Measurements from ENCODE around the gene TRIM7. TPM values are rescaled to one million over a fixed set of nuclear protein-coding genes. Genes with fewer than 3 reads are reported as not detected.

TRIM7 gene
- total RNA-seq, 2 experiments from 2014 or later, result 1.9 to 2.0 TPM

DNA sequence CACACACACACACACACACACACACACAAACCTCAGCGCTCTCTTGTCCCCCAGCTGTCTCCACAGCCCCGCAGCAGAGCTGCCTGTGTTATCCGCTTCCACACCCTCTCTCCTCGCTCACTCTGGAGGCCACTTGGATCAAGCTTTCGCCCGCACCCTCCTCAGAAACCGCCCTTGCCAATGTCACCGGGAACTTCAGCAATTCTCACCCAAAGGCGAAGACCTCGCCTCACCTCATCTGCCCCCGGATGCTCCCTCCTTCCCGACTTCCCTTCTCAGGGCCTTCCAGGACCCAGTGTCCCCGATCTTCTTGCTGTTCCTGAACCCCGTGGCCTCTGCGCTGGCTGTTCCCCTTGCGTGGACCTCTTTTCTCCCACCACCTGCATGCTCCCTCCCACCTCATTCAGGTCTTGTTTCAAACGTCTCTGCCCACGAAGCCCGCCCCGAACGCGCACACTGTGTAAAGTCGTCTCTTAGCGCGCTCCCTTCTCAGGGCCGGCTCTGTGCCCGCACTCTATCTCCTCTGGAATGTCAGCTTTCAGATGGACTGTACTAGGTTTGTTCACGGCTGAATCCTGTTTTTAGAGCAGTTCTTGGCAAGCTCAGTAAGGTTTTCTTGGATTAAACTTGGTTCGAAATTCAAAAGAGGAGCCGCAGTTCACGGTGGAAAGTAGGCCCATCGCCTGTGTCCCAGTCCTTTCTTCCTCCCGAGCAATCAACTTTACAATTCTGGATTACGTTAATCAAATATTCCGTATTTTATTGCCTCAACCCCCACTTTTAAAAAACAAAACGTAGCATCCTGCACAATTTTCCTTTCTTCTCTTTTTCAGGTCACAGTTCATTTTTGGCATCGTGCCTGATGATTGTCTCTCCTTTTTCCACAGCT lies 1.0 kb upstream of the TRIM7 start:
- DNase-seq, result no peak
- peak overlapping the region; percentile 81 for H3K4me3 Mint-ChIP-seq
- ChIA-PET POLR2A (interaction anchor here (1.0 to 8.0 kb wide), 13 partner anchors 9 to 1583 kb away, joined by 3 to 149 read pairs (median 6); partner anchors contain the start of genes HNRNPH1, TRIM41 and TRIM52), CTCF (interaction anchor here (1.1 to 4.1 kb wide), 10 partner anchors 11 to 38 kb away, joined by 3 to 29 read pairs (median 8); partner anchors contain the start of gene TRIM41)
- peaks cover 11% of the 10 kb centered on the region for H3K36me3 Mint-ChIP-seq (ENCODE audit: low read depth)
- peaks cover 39% of the 10 kb centered on the region for H3K27me3 Mint-ChIP-seq
- H3K9me3 Mint-ChIP-seq, result no peaks in the 10 kb centered on the region
- H3K27ac Mint-ChIP-seq, result peak overlapping the region; percentile 85
- H3K4me1 Mint-ChIP-seq, result peaks cover 37% of the 10 kb centered on the region

DNA sequence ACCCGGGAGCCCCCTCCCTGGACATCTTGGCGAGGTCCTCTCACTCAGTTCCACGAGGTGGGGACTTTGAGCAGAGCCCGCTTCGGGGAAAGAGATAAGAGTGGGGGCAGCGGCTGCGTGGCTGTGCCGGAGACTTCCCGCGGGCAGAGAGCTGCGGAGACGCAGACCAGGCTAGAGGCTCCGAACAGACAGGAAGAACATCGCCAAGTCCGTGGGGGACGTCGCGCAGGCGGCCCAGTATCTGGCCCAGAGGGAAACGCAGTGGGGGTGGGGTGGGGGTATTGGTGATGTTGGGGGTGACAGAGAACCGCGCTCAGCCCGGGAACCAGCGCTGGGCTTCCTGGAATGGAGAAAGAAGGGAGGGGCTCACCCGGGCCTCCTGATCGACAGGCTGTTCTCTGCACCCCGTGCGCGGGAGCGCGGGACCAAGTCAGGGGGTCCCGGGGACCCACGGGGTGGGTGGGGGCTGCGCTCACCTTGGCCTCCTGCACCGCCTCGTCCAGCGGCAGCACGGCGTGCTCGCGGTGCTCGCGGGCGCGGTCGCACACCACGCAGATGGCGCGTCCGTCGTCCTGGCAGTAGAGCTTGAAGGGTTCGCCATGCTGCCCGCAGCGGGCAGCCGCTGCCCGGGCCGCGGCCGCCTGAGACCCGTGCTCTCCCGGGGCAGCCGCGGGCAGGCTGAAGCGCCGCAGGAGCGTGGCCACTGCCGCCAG lies 727 bp downstream of the TRIM7 start:
- ChIA-PET POLR2A (interaction anchor here (0.9 to 8.0 kb wide), 9 partner anchors 13 to 394 kb away, joined by 3 to 149 read pairs (median 7); partner anchors contain the start of genes RACK1, TRIM41 and TRIM52), CTCF (interaction anchor here (0.7 to 4.1 kb wide), 4 partner anchors 13 to 36 kb away, joined by 3 to 29 read pairs (median 6); partner anchors contain the start of gene TRIM41)
- DNase-seq, result no peak
- H3K4me3 Mint-ChIP-seq, result peak overlapping the region; percentile 70
- no peaks in the 10 kb centered on the region for H3K9me3 Mint-ChIP-seq
- H3K27me3 Mint-ChIP-seq, result peaks cover 51% of the 10 kb centered on the region
- peaks cover 37% of the 10 kb centered on the region for H3K4me1 Mint-ChIP-seq
- H3K27ac Mint-ChIP-seq, result no peak overlapping the region
- peaks cover 11% of the 10 kb centered on the region for H3K36me3 Mint-ChIP-seq (ENCODE audit: low read depth)

DNA sequence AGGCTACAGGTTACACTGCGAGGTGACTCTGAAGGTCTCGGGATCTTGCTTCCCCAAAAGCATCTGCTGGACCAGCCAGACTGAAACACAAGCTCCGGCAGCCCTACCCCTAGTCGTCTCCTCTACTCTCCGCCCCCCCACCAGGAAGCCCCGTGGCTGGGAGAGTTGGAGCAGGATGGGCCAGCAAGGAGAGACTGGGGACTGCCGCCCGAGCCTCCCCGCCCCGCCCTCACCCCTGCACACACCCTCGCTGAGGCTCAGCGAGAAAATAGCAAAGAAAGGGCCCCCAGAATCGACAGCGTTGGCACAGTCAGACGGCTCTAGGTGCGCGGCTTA lies 1.3 kb downstream of the TRIM7 start:
- H3K9me3 Mint-ChIP-seq, result no peaks in the 10 kb centered on the region
- DNase-seq, result no peak
- POLR2A ChIA-PET, result interaction anchor here (0.8 to 8.0 kb wide), 4 partner anchors 13 to 393 kb away, joined by 3 to 149 read pairs (median 5); partner anchors contain the start of gene TRIM41
- H3K27me3 Mint-ChIP-seq, result peaks cover 52% of the 10 kb centered on the region
- peak overlapping the region; percentile 70 for H3K4me3 Mint-ChIP-seq
- CTCF ChIA-PET, result interaction anchor here (0.7 kb wide), 1 partner anchor 36 kb away, joined by 3 read pairs; no protein-coding TSS in a partner anchor
- H3K4me1 Mint-ChIP-seq, result peaks cover 37% of the 10 kb centered on the region
- no peak overlapping the region for H3K27ac Mint-ChIP-seq
- H3K36me3 Mint-ChIP-seq (ENCODE audit: low read depth), result peaks cover 11% of the 10 kb centered on the region

DNA sequence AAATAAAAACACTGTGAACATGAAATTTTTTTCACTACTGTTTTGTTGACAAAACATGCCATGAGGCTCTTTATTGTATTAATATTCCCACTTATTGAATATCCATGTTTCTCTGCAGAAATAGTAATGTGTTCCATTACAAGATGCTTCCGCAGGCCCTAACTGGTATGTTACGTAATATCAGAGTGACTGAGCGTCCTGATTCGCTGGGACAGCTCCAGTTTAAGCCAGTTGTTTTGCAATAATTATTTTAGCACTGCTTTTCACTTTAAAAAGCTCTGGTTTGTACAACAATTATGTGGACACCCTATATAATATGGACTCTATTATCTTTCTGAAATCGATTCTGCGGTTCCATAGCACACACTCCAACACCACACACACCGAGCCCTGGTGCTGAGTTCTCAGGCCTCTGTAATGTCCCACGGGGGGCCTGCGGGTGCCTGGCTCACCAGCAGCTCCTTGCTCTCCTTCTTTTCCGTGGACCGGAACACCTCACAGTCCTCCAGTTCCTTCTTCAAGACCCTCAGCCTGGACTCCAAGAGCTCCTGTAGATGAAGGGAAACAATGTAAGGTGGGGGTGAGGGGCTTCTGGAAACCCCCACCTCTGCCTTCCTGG lies 1.8 kb downstream of the TRIM7 start:
- DNase-seq, result no peak
- Mint-ChIP-seq H3K9me3 (no peaks in the 10 kb centered on the region), H3K4me1 (peaks cover 35% of the 10 kb centered on the region), H3K27me3 (peaks cover 52% of the 10 kb centered on the region), H3K4me3 (peak overlapping the region; percentile 70), H3K27ac (no peak overlapping the region), H3K36me3 (ENCODE audit: low read depth) (peaks cover 11% of the 10 kb centered on the region)
- POLR2A ChIA-PET, result interaction anchor here (0.8 to 8.0 kb wide), 4 partner anchors 10 to 30 kb away, joined by 3 to 149 read pairs (median 5); partner anchors contain the start of gene TRIM41
- CTCF ChIA-PET, result no interaction called here

DNA sequence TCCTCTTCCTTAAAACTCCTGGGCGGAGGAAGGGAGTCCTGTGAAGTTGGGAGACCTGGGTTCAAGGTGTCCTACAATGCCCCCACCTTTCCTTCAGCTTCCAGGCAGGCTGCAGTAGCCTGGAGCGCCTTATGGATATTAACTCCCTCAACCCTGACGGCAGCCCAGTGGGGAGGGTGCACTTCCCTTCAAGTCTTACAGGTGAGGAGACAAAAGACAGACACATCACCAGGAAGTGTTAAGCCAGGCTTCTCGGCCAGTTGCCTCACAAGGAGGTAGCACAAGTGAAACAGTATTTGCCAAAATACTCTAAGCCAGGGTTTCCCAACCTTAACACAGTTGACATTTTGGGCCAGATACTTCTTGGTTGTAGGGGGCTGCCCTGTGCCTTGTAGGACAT lies 4.2 kb downstream of the TRIM7 start:
- Mint-ChIP-seq H3K9me3 (no peaks in the 10 kb centered on the region), H3K36me3 (ENCODE audit: low read depth) (peaks cover 2% of the 10 kb centered on the region), H3K27me3 (peaks cover 42% of the 10 kb centered on the region), H3K27ac (no peak overlapping the region), H3K4me1 (peaks cover 13% of the 10 kb centered on the region), H3K4me3 (no peak overlapping the region)
- ChIA-PET POLR2A (interaction anchor here (3.1 to 8.0 kb wide), 2 partner anchors 10 to 12 kb away, joined by 18 to 149 read pairs; no protein-coding TSS in a partner anchor), CTCF (interaction anchor here (1.9 kb wide), 1 partner anchor 12 kb away, joined by 8 read pairs; no protein-coding TSS in a partner anchor)
- DNase-seq, result no peak

DNA sequence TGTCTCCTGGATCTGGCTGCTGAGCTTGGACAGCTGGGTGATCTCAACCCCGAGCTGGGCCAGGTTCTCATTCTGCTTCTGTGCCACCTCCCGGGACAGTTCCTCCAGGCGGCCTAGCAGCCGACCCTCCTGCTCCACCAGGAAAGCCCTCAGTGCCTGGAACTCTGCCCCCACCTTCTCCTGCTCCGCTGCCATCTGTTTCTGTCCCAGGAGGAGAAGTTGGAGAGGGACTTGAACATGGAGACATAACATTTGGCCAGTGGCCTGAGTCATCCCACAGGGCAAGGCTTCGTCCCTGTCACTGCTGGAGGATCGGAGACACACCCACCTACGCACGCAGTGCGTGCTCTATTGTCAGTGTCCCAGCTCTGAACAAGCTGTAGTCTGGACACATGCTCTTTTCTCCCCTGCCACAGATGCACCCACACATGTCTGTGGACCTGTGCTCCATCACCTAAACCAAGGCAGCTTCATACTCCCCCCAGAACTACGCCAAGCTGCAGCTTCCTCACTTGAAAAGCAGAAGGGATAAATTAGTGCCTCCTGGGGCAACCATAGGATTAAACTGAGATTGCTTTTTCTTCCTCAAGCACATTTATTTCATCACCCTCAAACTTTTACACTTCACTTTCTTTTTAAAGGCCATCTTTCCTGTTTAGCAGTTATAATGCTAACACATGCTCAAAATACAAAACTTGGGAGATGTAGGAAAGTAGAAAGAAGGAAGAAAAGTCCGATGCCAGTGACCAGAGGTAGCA lies 4.9 kb downstream of the TRIM7 start:
- H3K27me3 Mint-ChIP-seq, result peaks cover 38% of the 10 kb centered on the region
- H3K4me1 Mint-ChIP-seq, result peaks cover 8% of the 10 kb centered on the region
- H3K36me3 Mint-ChIP-seq (ENCODE audit: low read depth), result no peaks in the 10 kb centered on the region
- POLR2A ChIA-PET, result interaction anchor here (1.2 to 3.1 kb wide), 2 partner anchors 11 to 27 kb away, joined by 3 to 18 read pairs; no protein-coding TSS in a partner anchor
- CTCF ChIA-PET, result interaction anchor here (0.8 to 1.3 kb wide), 2 partner anchors 10 to 58 kb away, joined by 3 to 4 read pairs; no protein-coding TSS in a partner anchor
- H3K27ac Mint-ChIP-seq, result no peak overlapping the region
- DNase-seq, result no peak
- no peak overlapping the region for H3K4me3 Mint-ChIP-seq
- H3K9me3 Mint-ChIP-seq, result no peaks in the 10 kb centered on the region

DNA sequence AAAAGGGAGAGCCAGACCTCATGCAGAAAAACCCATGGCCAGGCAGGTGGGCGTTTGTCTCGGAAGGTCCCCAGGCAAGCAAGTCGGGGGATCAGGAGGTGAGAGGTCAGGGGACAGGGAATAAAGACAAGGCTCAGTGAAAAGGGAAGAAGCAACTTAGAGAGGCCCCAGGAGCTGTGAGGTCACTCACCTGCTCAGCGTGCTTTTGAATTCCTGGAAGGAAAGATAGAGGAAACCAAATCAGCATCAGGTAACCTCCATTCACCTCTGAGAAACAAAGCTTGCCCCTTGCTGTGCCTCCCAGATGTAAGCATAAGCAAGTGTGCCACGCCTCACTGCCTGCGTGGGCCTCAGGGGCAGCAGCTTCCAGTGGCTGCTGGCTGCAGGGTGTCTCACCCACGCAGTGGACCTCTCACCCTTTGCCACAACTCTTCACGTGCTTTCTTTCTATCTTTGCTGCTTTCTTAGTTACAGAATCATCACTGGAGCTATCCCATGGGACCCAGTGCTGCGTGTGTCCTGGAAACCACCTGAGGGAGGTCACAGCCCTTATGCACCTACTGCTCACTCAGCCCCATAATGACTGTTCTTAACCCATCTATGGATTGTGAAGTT lies 6.0 kb downstream of the TRIM7 start:
- no peaks in the 10 kb centered on the region for H3K36me3 Mint-ChIP-seq (ENCODE audit: low read depth)
- H3K27ac Mint-ChIP-seq, result no peak overlapping the region
- no peak overlapping the region for H3K4me3 Mint-ChIP-seq
- DNase-seq, result no peak
- POLR2A ChIA-PET, result interaction anchor here (1.2 to 3.1 kb wide), 3 partner anchors 10 to 26 kb away, joined by 3 to 18 read pairs (median 3); no protein-coding TSS in a partner anchor
- H3K9me3 Mint-ChIP-seq, result no peaks in the 10 kb centered on the region
- H3K4me1 Mint-ChIP-seq, result peaks cover 4% of the 10 kb centered on the region
- H3K27me3 Mint-ChIP-seq, result peaks cover 34% of the 10 kb centered on the region
- CTCF ChIA-PET, result interaction anchor here (0.8 to 1.3 kb wide), 3 partner anchors 9 to 59 kb away, joined by 3 to 4 read pairs (median 3); no protein-coding TSS in a partner anchor

DNA sequence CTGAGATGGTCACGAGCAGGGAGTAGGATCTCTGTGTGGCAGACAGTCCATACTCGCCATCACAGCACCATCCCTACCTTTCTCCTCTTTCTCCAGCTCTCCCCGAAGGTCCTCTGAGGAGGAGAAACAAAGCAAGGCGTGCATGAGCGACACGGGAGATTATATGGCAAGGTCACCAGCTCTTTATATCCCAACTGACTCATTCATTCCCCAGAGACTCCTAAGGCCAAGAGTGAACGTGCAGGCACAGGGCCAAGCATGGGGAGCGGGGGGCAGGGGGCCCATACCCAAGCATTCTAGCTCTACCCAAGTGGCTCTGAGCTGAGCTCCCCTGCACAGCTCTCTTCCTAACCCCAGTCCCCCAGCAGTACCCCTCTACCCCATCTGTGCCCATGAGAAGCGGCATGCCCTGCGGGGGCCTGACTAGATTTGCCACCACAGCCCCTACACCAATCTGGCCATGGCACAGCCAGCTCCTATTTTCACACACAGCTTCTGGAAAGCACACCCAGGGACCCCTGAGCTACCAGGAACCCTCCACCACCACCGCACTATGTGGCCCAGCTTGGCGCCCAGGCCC lies 6.8 kb downstream of the TRIM7 start:
- DNase-seq, result no peak
- Mint-ChIP-seq H3K36me3 (ENCODE audit: low read depth) (no peaks in the 10 kb centered on the region), H3K4me1 (no peaks in the 10 kb centered on the region), H3K27me3 (peaks cover 26% of the 10 kb centered on the region), H3K9me3 (no peaks in the 10 kb centered on the region), H3K27ac (no peak overlapping the region), H3K4me3 (no peak overlapping the region)
- POLR2A ChIA-PET, result interaction anchor here (1.4 to 3.1 kb wide), 2 partner anchors 9 to 24 kb away, joined by 3 to 18 read pairs; no protein-coding TSS in a partner anchor
- CTCF ChIA-PET, result no interaction called here

DNA sequence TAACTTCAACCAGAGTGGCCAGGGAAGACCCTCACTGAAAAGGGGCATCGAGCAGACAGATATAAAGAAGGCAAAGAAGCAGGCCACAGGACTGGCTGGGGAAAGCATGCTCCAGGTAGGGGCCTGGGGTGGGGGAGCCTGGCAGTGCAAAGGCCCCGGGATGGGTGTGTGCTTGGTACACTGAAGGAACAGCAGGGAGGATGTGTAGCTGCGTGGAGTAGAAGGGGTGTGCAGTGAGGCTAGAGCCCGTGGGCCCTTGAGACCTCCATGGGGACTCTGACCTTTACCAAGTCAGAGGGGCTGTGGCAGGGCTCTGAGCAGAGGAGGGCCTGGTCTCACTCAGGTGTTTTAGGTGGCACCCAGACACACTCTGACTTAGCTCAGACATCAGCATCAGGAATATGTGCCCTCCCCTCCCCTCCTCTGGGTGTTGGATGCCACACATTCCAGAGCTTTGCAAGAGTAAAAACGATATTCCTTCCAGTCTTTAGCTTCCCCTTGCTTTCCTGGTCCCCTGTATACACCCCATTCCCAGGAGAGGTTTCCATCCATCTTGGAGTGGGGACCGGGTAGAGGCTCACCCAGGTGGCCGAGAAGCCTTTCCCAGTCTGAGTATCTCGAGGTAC lies 7.6 kb downstream of the TRIM7 start:
- Mint-ChIP-seq H3K4me3 (no peak overlapping the region), H3K27me3 (peaks cover 20% of the 10 kb centered on the region), H3K36me3 (ENCODE audit: low read depth) (no peaks in the 10 kb centered on the region), H3K9me3 (no peaks in the 10 kb centered on the region), H3K4me1 (peaks cover 5% of the 10 kb centered on the region), H3K27ac (no peak overlapping the region)
- no peak for DNase-seq
- POLR2A ChIA-PET, result interaction anchor here (1.4 to 3.1 kb wide), 3 partner anchors 8 to 25 kb away, joined by 3 to 18 read pairs (median 5); no protein-coding TSS in a partner anchor
- CTCF ChIA-PET, result interaction anchor here (1.1 kb wide), 1 partner anchor 13 kb away, joined by 3 read pairs; no protein-coding TSS in a partner anchor

DNA sequence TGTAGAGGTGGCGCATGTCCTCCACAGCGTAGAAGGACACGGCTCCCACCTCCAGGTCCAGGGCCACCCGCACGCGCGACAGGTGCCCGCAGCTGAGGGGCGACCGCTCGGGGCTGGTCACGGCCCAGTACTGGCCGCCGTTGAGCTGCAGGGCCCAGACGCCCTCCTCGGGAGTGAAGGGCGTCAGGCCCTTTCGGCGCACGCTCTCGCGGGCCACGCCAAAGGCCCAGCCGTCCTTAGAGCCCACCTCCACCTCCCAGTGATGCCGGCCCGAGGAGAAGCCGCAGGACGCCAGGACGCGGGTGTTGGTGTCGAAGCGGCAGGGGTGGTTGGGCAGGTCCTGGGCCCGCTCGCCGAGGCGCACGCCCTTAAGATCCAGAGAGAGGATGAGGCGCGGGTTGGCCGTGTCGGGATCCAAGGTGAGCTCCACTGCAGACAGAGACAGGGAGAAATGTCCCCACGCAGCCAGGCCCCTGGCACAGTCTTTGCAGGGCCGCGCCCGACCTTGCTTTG lies 9.7 kb downstream of the TRIM7 start:
- H3K9me3 Mint-ChIP-seq, result no peaks in the 10 kb centered on the region
- ChIA-PET POLR2A (interaction anchor here (8.5 kb wide), 1 partner anchor 10 kb away, joined by 149 read pairs; the partner anchor contains the start of gene TRIM7), CTCF (no interaction called here)
- peaks cover 8% of the 10 kb centered on the region for H3K27me3 Mint-ChIP-seq
- H3K27ac Mint-ChIP-seq, result no peak overlapping the region
- no peak for DNase-seq
- H3K4me1 Mint-ChIP-seq, result peaks cover 13% of the 10 kb centered on the region
- H3K36me3 Mint-ChIP-seq (ENCODE audit: low read depth), result peaks cover 7% of the 10 kb centered on the region
- H3K4me3 Mint-ChIP-seq, result no peak overlapping the region

All from activated CD4-positive, alpha-beta memory T cell treated with anti-CD3 and anti-CD28 coated beads, Interleukin-2, amount 10 ng/mL, durations not matched to agents 7 days and 5 days (primary cell).